ENCODE data around the gene ARHGEF3.
A peak's percentile ranks its signal among the peaks of the same experiment; 100 is the strongest.
"Not testable (repeated sequence)": the region's sequence is repeated elsewhere in the genome, so short reads cannot be mapped to it uniquely, and the experiment has no call there.

The ARHGEF3 gene

DNA sequence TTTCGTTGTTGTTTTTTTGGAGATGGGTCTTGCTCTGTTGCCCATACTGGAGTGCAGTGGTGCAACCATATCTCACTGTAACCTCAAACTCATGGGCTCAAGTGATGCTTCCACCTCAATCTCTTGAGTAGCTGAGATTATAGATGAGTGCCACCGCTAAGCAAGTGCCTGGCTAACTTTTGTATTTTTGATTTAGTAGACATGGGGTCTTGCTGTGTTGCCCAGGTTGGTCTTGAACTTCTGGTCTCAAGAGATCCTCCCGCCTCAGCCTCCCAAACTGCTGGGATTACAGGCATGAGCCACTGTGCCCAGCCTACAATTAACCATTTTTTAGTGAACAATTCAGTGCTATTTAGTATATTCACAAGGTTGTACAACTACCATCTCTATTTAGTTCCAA lies 42.2 kb downstream of the ARHGEF3 start:
- Histone ChIP-seq H3K27me3 (ENCODE audit: control insufficient read depth in 2 of 2, insufficient read depth in 2 of 2, low read length in 2 of 2) (no peaks in the 10 kb centered on the region), H3K36me3 (ENCODE audit: control insufficient read depth in 2 of 2, insufficient read depth in 2 of 2, low read length in 2 of 2) (no peaks in the 10 kb centered on the region), H3K4me1 (ENCODE audit: control insufficient read depth in 2 of 2, insufficient read depth in 2 of 2, low read length in 2 of 2) (peaks cover 0 to 5% of the 10 kb centered on the region in 2 donors), H3K27ac (ENCODE audit: low read depth in 2 of 2, low read length in 2 of 2) (no peak overlapping the region), H3K4me3 (ENCODE audit: low read length in 2 of 2) (no peak overlapping the region), H3K9ac (ENCODE audit: low read depth in 1 of 2, low read length in 2 of 2) (no peak overlapping the region), H3K9me3 (ENCODE audit: control insufficient read depth in 2 of 2, low read length in 2 of 2) (no peaks in the 10 kb centered on the region)

GRCh38 chr3:56758539-56758981 lies 43.2 kb downstream of the ARHGEF3 start:
- Histone ChIP-seq H3K4me1 (ENCODE audit: control insufficient read depth in 2 of 2, insufficient read depth in 2 of 2, low read length in 2 of 2) (peaks cover 0 to 5% of the 10 kb centered on the region in 2 donors), H3K9ac (ENCODE audit: low read depth in 1 of 2, low read length in 2 of 2) (no peak overlapping the region), H3K9me3 (ENCODE audit: control insufficient read depth in 2 of 2, low read length in 2 of 2) (no peaks in the 10 kb centered on the region), H3K27ac (ENCODE audit: low read depth in 2 of 2, low read length in 2 of 2) (peak overlapping the region in 1 of 2 donors; percentile 5), H3K4me3 (ENCODE audit: low read length in 2 of 2) (no peak overlapping the region), H3K36me3 (ENCODE audit: control insufficient read depth in 2 of 2, insufficient read depth in 2 of 2, low read length in 2 of 2) (no peaks in the 10 kb centered on the region), H3K27me3 (ENCODE audit: control insufficient read depth in 2 of 2, insufficient read depth in 2 of 2, low read length in 2 of 2) (no peaks in the 10 kb centered on the region)

DNA sequence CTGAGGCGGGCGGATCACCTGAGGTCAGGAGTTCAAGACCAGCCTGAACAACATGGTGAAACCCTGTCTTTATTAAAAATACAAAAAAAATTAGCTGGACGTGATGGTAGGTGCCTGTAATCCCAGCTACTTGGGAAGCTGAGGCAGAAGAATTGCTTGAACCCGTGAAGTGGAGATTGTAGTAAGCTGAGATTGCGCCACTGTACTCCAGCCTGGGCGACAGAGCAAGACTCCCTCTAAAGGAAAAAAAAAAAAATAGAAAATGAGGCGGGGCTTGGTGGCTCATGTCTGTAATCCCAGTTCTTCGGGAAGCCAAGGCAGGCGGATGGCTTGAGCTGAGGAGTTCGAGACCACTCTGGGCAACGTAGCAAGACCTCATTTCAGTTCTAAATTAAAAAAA lies 43.7 kb downstream of the ARHGEF3 start:
- H3K27me3 ChIP-seq (ENCODE audit: control insufficient read depth in 2 of 2, insufficient read depth in 2 of 2, low read length in 2 of 2); H3K4me1 ChIP-seq (ENCODE audit: control insufficient read depth in 2 of 2, insufficient read depth in 2 of 2, low read length in 2 of 2); H3K9me3 ChIP-seq (ENCODE audit: control insufficient read depth in 2 of 2, low read length in 2 of 2); H3K9ac ChIP-seq (ENCODE audit: low read depth in 1 of 2, low read length in 2 of 2); H3K36me3 ChIP-seq (ENCODE audit: control insufficient read depth in 2 of 2, insufficient read depth in 2 of 2, low read length in 2 of 2); H3K27ac ChIP-seq (ENCODE audit: low read depth in 2 of 2, low read length in 2 of 2); H3K4me3 ChIP-seq (ENCODE audit: low read length in 2 of 2): not testable (repeated sequence)

DNA sequence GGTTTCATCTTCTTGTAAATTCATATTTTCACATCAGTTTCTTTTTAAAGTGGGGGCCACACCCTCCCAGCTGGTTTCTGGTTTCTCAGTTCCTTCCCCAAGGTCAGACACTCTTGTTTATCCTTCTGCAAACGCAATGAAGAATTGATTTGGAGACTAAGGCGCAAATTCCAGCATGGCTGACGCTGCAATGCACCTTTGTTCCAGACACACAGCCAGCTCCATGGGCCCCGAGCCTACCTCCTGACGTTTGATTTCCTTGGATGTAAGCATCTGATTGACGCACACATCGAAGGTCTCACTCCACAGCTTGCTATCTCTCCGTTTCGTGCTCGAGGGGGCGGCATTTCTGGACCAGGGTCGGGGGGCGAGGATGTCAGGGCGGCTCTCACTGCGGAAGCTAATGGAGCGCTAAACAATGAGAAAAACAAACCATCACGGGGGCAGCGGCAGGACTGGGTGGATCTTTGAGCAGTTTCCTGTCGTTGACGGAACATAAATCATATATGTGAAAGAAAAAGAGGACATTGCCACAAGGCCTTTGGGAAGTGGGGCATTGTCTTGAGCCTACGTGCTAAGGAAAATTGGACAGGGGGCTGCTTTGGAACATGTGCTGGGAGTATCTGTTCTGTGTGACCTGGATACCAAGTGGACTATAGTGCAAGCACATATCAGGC lies 46.9 kb downstream of the ARHGEF3 start:
- peak overlapping the region; percentile 33 to 65 for H3K4me3 ChIP-seq (ENCODE audit: low read length in 2 of 2)
- H3K4me1 ChIP-seq (ENCODE audit: control insufficient read depth in 2 of 2, insufficient read depth in 2 of 2, low read length in 2 of 2): peaks cover 0 to 5% of the 10 kb centered on the region in 2 donors
- peaks cover 0 to 6% of the 10 kb centered on the region in 2 donors for H3K36me3 ChIP-seq (ENCODE audit: control insufficient read depth in 2 of 2, insufficient read depth in 2 of 2, low read length in 2 of 2)

DNA sequence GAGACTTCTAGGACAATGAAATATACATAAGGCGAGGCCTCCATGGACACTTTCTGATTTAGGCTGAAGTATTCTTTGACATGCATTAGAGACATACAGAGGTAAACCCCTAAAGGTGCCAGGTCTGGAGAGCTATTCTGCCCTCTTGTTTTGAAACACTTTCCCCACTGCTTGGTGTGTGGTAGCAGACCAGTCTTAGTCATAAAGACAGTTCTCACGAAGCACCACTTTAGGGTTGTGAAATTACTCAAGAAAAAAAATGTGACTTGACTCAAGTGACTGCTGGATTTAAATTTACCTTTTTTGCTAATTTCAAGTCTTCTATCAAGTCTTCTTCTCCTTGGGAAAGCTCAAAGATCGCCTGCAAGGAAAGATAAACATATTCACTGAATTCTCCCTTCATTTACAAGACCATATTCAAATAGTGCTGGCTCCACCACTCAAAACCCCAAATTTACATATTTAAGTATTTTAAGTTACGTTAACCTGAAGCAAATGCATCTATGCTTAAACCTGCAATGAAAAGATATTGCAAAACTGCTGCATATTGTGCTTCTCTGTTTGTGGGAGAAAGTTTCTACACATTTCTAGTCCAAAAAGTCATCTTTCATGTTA lies 48.4 kb downstream of the ARHGEF3 start:
- Histone ChIP-seq H3K9me3 (ENCODE audit: control insufficient read depth in 2 of 2, low read length in 2 of 2) (no peaks in the 10 kb centered on the region), H3K36me3 (ENCODE audit: control insufficient read depth in 2 of 2, insufficient read depth in 2 of 2, low read length in 2 of 2) (peaks cover 0 to 6% of the 10 kb centered on the region in 2 donors), H3K4me3 (ENCODE audit: low read length in 2 of 2) (no peak overlapping the region), H3K9ac (ENCODE audit: low read depth in 1 of 2, low read length in 2 of 2) (no peak overlapping the region), H3K27ac (ENCODE audit: low read depth in 2 of 2, low read length in 2 of 2) (no peak overlapping the region), H3K4me1 (ENCODE audit: control insufficient read depth in 2 of 2, insufficient read depth in 2 of 2, low read length in 2 of 2) (peaks cover 0 to 5% of the 10 kb centered on the region in 2 donors), H3K27me3 (ENCODE audit: control insufficient read depth in 2 of 2, insufficient read depth in 2 of 2, low read length in 2 of 2) (no peaks in the 10 kb centered on the region)

More for the DNA sequence above, 46.9 kb downstream of the ARHGEF3 start:
- no peaks in the 10 kb centered on the region for H3K9me3 ChIP-seq (ENCODE audit: control insufficient read depth in 2 of 2, low read length in 2 of 2)
- peak overlapping the region; percentile 18 to 72 for H3K27ac ChIP-seq (ENCODE audit: low read depth in 2 of 2, low read length in 2 of 2)
- H3K27me3 ChIP-seq (ENCODE audit: control insufficient read depth in 2 of 2, insufficient read depth in 2 of 2, low read length in 2 of 2): no peaks in the 10 kb centered on the region
- peak overlapping the region in 1 of 2 donors; percentile 2 for H3K9ac ChIP-seq (ENCODE audit: low read depth in 1 of 2, low read length in 2 of 2)

GRCh38 chr3:56751056-56751707 lies 50.6 kb downstream of the ARHGEF3 start:
- H3K27me3 ChIP-seq (ENCODE audit: control insufficient read depth in 2 of 2, insufficient read depth in 2 of 2, low read length in 2 of 2): no peaks in the 10 kb centered on the region
- H3K9me3 ChIP-seq (ENCODE audit: control insufficient read depth in 2 of 2, low read length in 2 of 2): no peaks in the 10 kb centered on the region
- H3K4me3 ChIP-seq (ENCODE audit: low read length in 2 of 2): no peak overlapping the region
- no peak overlapping the region for H3K27ac ChIP-seq (ENCODE audit: low read depth in 2 of 2, low read length in 2 of 2)
- peaks cover 1 to 9% of the 10 kb centered on the region in 2 donors for H3K36me3 ChIP-seq (ENCODE audit: control insufficient read depth in 2 of 2, insufficient read depth in 2 of 2, low read length in 2 of 2)
- H3K4me1 ChIP-seq (ENCODE audit: control insufficient read depth in 2 of 2, insufficient read depth in 2 of 2, low read length in 2 of 2): peaks cover 0 to 5% of the 10 kb centered on the region in 2 donors
- H3K9ac ChIP-seq (ENCODE audit: low read depth in 1 of 2, low read length in 2 of 2): no peak overlapping the region

DNA sequence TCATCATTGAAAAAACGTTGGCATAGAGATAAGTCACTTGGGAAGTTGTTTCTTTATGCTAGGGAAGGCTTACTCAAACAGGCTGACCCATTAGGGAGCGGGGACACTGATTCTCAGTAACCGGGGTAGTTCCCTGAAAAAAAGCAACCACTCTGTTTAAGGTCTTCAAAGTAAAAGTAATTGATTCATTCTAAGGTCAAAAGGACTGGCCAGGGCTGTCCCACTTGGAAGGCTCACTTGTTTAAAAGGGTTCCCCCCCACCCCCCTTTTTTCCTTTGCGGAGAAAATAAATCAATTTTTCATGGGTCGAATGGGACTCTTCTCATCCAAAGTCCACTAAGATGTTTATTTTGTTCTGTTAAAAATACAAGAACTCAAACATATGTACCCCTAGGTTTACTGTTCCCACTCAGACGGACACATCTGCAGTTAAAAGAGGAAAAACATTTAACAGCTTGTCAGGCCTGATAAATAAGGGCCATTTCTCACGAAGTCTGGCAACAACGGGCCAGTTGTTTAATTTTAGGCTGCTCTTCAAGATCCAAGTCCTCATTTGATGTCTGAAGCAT lies 53.0 kb downstream of the ARHGEF3 start:
- no peak overlapping the region for H3K4me3 ChIP-seq (ENCODE audit: low read length in 2 of 2)
- no peaks in the 10 kb centered on the region for H3K9me3 ChIP-seq (ENCODE audit: control insufficient read depth in 2 of 2, low read length in 2 of 2)
- no peaks in the 10 kb centered on the region for H3K27me3 ChIP-seq (ENCODE audit: control insufficient read depth in 2 of 2, insufficient read depth in 2 of 2, low read length in 2 of 2)
- no peak overlapping the region for H3K27ac ChIP-seq (ENCODE audit: low read depth in 2 of 2, low read length in 2 of 2)
- no peaks in the 10 kb centered on the region for H3K4me1 ChIP-seq (ENCODE audit: control insufficient read depth in 2 of 2, insufficient read depth in 2 of 2, low read length in 2 of 2)
- H3K9ac ChIP-seq (ENCODE audit: low read depth in 1 of 2, low read length in 2 of 2): no peak overlapping the region
- peaks cover 13 to 18% of the 10 kb centered on the region in 2 donors for H3K36me3 ChIP-seq (ENCODE audit: control insufficient read depth in 2 of 2, insufficient read depth in 2 of 2, low read length in 2 of 2)

GRCh38 chr3:56747150-56747549 lies 54.6 kb downstream of the ARHGEF3 start:
- Histone ChIP-seq H3K4me1 (ENCODE audit: control insufficient read depth in 2 of 2, insufficient read depth in 2 of 2, low read length in 2 of 2) (no peaks in the 10 kb centered on the region), H3K27ac (ENCODE audit: low read depth in 2 of 2, low read length in 2 of 2) (no peak overlapping the region), H3K9ac (ENCODE audit: low read depth in 1 of 2, low read length in 2 of 2) (no peak overlapping the region), H3K27me3 (ENCODE audit: control insufficient read depth in 2 of 2, insufficient read depth in 2 of 2, low read length in 2 of 2) (no peaks in the 10 kb centered on the region), H3K9me3 (ENCODE audit: control insufficient read depth in 2 of 2, low read length in 2 of 2) (no peaks in the 10 kb centered on the region), H3K4me3 (ENCODE audit: low read length in 2 of 2) (no peak overlapping the region), H3K36me3 (ENCODE audit: control insufficient read depth in 2 of 2, insufficient read depth in 2 of 2, low read length in 2 of 2) (peaks cover 13 to 18% of the 10 kb centered on the region in 2 donors)

- Histone ChIP-seq H3K9ac (ENCODE audit: low read depth in 1 of 2, low read length in 2 of 2) (no peak overlapping the region), H3K4me1 (ENCODE audit: control insufficient read depth in 2 of 2, insufficient read depth in 2 of 2, low read length in 2 of 2) (no peaks in the 10 kb centered on the region), H3K27ac (ENCODE audit: low read depth in 2 of 2, low read length in 2 of 2) (no peak overlapping the region), H3K4me3 (ENCODE audit: low read length in 2 of 2) (no peak overlapping the region), H3K9me3 (ENCODE audit: control insufficient read depth in 2 of 2, low read length in 2 of 2) (no peaks in the 10 kb centered on the region), H3K27me3 (ENCODE audit: control insufficient read depth in 2 of 2, insufficient read depth in 2 of 2, low read length in 2 of 2) (no peaks in the 10 kb centered on the region), H3K36me3 (ENCODE audit: control insufficient read depth in 2 of 2, insufficient read depth in 2 of 2, low read length in 2 of 2) (peaks cover 15% of the 10 kb centered on the region in 2 donors)
These were observed 57.7 kb downstream of the ARHGEF3 start for GRCh38 chr3:56744016-56744415.

DNA sequence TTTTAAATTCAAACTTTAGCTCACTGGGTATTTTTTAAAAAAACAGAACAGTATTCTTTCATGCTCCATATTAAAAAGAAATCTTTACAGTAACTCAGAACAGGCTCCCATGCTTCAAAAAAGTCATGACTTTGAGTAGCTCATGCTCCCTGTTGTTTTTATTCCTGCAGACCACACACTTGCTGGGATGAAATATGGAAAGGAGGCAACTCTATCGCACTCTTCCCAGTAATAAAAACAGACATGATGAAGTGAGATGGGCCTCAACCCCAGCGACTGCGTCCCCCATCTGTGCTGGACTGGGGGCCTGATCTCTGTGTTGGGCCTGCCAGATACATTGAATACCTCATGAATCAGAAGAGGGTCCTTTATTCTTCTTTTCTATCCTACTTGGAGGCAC lies 58.9 kb downstream of the ARHGEF3 start:
- Histone ChIP-seq H3K27me3 (ENCODE audit: control insufficient read depth in 2 of 2, insufficient read depth in 2 of 2, low read length in 2 of 2) (no peaks in the 10 kb centered on the region), H3K9me3 (ENCODE audit: control insufficient read depth in 2 of 2, low read length in 2 of 2) (no peaks in the 10 kb centered on the region), H3K36me3 (ENCODE audit: control insufficient read depth in 2 of 2, insufficient read depth in 2 of 2, low read length in 2 of 2) (peaks cover 15% of the 10 kb centered on the region in 2 donors), H3K4me3 (ENCODE audit: low read length in 2 of 2) (no peak overlapping the region), H3K4me1 (ENCODE audit: control insufficient read depth in 2 of 2, insufficient read depth in 2 of 2, low read length in 2 of 2) (no peaks in the 10 kb centered on the region), H3K9ac (ENCODE audit: low read depth in 1 of 2, low read length in 2 of 2) (no peak overlapping the region), H3K27ac (ENCODE audit: low read depth in 2 of 2, low read length in 2 of 2) (no peak overlapping the region)

Data from mucosa of rectum (tissue), 2 donors.